Retinal pigment epithelial cell (primary cell): ENCODE measurements around the gene AFDN.
"Not testable (repeated sequence)": the region's sequence is repeated elsewhere in the genome, so short reads cannot be mapped to it uniquely, and the experiment has no call there.

Source experiments
- DNase-seq: peaks from one replicate; pipeline ENCODE4 v3.0.0-alpha.2; 2010; ENCODE audit warnings: low read depth
- H3K4me3 ChIP-seq: 2 replicates; pipeline ENCODE4 v1.5.1; 2011; ENCODE audit warnings: mild to moderate bottlenecking, low read length, control low read depth, moderate library complexity
- TF ChIP-seq, protein P1 (sequence below): conservative IDR thresholded peaks from 2 replicates; pipeline ENCODE4 v1.5.1; 2011; ENCODE audit warnings: low read depth, low read length, control low read depth, inconsistent platforms

The AFDN gene

GRCh38 chr6:167970230-167970629 is 143.5 kb downstream of the AFDN start:
- no peak overlapping the region for H3K4me3 ChIP-seq
- no peak for DNase-seq
- TF ChIP-seq, protein P1, sequence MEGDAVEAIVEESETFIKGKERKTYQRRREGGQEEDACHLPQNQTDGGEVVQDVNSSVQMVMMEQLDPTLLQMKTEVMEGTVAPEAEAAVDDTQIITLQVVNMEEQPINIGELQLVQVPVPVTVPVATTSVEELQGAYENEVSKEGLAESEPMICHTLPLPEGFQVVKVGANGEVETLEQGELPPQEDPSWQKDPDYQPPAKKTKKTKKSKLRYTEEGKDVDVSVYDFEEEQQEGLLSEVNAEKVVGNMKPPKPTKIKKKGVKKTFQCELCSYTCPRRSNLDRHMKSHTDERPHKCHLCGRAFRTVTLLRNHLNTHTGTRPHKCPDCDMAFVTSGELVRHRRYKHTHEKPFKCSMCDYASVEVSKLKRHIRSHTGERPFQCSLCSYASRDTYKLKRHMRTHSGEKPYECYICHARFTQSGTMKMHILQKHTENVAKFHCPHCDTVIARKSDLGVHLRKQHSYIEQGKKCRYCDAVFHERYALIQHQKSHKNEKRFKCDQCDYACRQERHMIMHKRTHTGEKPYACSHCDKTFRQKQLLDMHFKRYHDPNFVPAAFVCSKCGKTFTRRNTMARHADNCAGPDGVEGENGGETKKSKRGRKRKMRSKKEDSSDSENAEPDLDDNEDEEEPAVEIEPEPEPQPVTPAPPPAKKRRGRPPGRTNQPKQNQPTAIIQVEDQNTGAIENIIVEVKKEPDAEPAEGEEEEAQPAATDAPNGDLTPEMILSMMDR: no peak

DNA sequence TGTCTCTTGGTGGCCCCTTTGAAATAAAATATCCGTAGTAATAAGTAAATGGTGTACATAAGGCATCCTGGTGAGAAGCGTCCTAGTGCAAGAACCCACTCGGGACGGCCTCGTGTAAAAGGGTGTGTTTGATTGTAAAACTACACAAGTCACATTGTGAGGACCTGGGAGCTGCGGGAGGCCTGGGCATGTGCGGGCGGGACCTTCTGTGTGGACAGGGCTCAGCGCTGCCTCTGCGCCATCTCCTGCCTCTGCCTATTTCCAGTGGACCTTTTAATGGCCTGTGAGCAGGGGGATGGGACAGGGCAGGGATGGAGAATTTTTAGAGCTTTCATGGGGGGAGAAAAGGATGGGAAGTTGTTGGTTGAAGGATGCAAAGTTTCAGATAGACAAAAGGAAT is 145.5 kb downstream of the AFDN start:
- TF ChIP-seq, protein P1: no peak
- no peak for DNase-seq
- no peak overlapping the region for H3K4me3 ChIP-seq

GRCh38 chr6:167973148-167973885 is 146.6 kb downstream of the AFDN start:
- no peak for DNase-seq
- TF ChIP-seq, protein P1: no peak
- no peak overlapping the region for H3K4me3 ChIP-seq

GRCh38 chr6:167974640-167975344 is 148.1 kb downstream of the AFDN start:
- TF ChIP-seq, protein P1: no peak
- no peak overlapping the region for H3K4me3 ChIP-seq
- DNase-seq: no peak

DNA sequence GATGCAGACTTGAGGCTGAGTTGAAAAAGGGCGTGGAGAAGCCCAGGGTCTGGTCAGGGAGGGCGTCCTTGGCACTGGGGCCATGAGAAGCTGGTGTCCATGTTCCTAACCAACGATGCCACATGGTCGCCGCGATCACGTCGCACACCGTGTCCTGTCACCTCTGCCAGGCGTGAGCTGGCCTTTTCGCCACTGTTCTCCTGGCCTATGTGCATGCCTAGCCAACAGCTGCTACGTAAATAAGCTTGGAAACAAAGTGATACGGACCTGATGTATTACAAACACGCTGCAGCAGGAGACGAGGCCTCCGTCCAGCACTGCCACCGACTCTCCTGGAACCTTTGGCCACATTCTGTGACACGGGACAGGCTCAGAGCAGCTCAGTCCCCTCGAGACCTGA is 148.7 kb downstream of the AFDN start:
- H3K4me3 ChIP-seq: no peak overlapping the region
- DNase-seq: no peak
- TF ChIP-seq, protein P1: no peak

DNA sequence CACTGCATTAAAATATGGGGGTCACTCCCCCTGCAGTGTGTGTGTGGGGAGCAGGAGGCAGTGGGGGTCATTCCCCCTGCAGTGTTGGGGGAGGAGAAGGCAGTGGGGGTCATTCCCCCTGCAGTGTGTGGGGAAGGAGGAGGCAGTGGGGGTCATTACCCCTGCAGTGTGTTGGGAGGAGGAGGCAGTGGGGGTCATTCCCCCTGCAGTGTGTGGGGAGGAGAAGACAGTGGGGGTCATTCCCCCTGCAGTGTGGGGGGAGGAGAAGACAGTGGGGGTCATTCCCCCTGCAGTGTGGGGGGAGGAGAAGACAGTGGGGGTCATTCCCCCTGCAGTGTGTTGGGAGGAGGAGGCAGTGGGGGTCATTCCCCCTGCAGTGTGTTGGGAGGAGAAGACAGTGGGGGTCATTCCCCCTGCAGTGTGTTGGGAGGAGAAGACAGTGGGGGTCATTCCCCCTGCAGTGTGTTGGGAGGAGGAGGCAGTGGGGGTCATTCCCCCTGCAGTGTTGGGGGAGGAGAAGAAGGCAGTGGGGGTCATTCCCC is 149.5 kb downstream of the AFDN start:
- not testable (repeated sequence) for H3K4me3 ChIP-seq, DNase-seq

GRCh38 chr6:167976708-167977107 is 150.0 kb downstream of the AFDN start:
- H3K4me3 ChIP-seq: no peak overlapping the region
- DNase-seq: no peak
- TF ChIP-seq, protein P1: no peak
